HG03095 (cell line): ENCODE results near the gene KCNIP3.
"Not testable (repeated sequence)": the region's sequence is repeated elsewhere in the genome, so short reads cannot be mapped to it uniquely, and the experiment has no call there.

ENCODE experiments used
- ATAC-seq: cut with Tn5 transposase; IDR thresholded peaks from one replicate; pipeline ENCODE4 v1.9.1; 2021; ENCODE audit warnings: moderate library complexity; ENCODE audit not compliant: unreplicated experiment

Gene KCNIP3

DNA sequence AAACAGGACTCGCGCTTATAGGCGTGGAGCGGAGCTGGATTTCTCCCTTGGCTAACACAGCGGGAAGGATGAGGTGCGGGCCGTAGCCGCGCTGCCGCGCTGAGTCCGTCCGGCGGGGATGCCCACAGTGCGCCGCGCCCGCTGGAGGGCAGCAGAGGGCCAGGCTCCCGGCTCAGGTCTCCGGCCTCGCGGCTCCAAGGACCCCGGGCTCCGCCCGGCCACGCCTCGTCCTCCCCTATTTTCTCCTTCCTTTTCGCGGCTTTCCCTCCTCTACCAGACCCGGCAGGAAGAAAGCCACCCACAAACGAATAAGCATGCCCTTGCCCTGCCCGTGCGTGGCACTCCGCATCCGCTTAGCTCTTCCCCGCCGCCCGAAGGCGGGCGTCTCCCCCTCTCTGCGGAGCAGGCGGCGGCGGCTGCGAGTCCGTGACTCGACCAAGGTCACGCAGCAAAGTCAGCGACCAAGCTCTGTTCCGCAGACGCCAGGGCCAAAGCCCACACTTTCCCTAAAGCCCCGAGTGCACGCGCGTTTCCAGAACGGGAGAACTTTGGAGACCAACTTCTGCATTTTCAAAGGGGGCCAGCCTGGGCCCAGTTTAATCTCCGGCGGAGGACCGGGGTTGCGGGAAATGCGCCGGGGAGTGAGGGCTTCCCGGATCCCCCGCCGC is 48.5 kb downstream of the KCNIP3 start:
- peak; percentile 80 for ATAC-seq

DNA sequence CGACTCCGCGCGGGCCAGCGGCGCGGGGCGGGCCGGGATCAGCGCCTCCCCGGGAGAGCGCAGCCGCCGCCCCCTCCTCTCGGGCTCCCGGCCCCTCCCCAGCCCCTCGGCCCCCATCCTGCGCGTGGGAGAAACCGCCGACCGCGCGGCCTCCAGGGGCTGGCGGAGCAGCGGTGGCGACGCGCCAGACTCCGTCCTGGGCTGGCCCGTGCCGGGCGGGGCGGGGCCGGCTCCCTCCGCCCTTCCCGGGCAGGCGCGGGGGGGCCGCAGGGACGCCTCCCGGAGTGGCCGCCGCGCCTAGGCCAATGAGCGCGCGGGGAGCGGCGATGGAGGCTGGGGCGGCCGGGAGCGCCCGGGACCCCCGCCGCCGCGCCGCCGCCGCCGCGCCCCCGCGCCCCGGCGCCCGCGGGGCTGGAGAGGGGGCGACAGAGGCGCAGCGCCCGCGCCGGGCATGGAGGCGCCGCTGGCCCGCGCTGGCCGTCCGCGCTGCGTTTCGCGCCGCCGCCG is 49.1 kb downstream of the KCNIP3 start:
- ATAC-seq = no peak

DNA sequence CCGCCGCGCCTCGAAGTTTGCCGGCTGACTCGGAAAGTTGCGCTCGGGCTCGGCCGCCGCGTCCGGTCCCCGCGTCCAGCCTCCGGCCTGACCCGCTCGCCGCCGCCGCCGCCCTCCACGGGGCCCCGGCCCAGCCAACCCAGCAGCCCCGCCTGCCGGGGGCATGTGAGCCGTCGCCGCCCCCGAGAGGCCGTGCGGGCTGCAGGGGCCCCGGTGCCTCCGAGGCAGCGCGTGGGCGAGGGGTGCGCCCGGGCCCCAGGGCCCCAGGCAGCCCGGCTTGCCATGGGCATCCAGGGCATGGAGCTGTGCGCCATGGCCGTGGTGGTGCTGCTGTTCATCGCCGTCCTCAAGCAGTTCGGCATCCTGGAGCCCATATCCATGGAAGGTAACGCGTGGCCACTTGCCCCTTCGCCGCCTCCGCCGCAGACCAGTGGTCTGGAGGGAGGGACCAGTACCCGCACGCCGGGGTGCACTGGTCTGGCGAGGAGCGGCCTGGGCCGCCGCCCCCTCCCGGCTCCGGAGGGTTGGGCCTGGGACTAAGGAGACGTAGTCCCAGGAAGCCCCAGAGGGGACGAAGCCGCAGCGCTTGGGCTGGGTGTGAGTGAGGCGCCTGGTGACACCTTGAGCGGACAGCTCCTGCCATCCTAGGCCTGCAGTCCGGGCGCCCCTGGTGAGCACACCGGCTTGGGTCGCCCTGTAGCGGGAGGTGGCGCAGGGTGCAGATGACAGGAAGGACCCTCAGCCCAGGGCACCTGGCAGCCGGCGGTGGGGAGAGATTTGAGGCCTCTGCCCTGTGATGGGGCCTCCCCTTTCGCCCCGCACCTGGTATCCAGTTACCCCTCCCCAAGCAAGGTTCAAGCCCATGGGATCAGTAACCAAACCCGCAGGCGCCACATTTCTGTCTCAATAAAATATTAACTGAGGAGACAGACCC is 49.9 kb downstream of the KCNIP3 start:
- ATAC-seq = no peak

DNA sequence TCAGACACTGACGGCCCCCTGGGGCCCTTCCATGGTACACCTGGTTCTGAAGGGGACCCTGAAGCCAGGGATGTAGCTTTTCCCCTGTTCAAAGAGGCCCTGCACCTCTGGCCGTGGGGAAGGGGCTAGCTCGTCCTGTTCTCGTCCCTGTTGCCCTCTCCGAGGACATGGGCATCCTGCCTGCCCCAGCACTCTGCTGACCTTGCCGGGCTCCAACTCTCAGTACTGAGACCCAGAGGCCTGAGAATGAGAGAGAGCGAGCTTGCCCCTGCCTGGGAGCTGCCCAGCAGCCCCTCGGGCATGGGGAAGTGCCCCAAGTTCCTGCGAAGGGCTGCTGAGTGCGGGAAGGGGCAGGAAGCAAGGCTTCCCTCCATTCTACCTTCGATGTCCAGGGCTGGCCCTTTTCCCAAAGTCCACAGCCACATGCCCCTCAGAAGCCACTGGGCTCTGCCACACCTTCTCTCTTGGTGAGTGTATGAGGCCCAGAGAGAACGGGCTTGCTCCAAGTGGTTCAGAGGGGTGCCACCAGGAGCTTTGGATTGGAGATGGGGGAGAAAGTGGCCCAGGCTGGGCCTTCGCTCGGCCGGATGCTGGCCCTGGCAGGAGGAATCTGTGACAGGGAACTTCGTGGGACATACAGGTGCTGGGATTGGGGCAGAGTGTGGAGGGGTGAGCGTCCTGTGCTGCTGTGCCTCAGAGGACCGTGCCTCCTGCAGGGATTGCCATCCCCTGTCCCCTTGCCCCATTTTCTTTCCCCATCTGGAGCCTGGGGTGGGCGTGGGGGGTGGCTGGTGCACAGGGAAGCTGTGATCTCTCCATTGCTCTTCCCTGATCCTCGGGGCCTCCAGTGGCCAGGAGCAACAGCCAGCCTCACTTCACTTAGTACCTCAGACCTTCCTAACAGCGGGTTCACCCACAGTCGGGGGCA is 50.8 kb downstream of the KCNIP3 start:
- no peak for ATAC-seq

DNA sequence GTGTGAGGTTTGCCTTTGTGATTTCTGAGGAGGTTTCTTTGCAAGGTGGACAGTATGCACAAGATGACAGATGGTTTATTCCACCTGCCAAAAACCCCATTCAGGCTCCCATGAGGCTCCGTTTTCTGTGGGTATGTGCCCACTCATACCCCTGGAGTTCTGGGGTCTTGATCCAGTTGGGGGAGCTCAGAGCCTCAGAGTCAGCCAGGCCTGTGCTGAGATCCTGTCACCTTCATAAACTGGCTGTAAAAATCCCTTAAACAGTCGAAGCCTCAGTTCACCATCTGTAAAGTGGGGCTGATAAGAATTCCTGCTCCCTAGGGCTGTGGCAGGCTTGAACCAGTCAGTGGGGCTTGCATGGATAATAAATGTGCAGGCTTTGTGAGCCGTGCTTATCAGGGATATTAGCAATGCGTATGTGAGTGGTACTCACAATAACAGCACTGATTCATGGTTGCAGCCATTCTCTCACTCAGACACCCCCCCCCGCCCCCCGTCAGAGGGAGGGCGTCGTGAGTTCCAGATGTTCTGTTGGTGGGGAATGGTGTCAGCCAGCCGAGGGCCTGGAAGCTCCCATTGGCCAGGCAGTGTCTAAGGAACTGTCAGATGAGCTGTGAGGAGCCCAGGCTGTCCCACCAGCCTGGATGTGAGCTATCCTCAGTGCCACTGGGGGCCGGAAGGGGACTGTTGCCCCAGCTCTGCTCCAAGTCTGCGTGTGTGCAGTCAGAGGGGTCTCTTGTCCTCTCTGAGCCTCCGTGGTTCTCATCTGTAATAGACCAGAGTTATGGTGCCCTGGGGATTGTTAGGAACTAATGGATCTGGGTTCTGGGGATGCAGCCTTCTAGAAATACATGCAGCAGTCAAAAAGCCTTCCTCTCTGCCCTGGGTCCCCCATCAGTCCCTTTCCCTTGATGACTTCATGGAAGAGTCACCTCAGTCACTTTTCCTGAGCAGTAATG is 51.7 kb downstream of the KCNIP3 start:
- ATAC-seq = no peak

DNA sequence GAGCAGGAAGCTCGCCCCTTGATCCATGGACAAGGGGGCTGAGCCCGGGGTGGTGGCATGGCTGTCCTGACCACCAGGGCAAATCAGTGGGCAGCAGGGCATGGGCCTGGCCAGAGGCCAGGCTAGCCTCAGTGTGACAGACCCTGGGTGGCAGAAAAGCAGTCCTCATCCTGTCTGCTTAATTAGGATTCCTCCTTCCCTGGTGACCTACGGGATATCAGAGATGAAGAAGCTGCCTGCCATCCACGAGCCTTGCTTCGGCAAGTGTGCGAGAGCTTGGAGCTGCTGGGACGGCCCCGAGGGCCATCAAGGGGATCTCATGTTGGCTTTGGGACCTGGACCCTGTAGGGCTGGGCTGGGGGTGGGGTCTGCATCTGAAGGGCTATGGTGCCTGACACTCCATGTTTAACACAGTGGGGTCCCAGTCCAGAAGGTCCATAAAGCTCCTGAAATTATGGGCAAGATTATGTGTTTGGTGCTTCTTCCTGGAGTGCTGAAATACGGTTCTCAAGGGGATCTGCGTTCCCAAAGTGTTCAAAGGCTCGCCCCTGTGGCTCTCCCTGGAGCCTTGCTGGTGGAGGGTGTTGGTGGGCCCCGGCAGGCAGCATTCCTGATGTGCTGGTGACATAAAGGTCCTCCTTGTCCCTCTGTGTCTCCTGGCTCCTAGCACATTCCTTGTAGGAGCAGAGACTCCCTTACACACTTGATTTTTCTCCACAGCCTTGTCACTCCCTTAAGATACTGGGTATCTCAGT is 52.6 kb downstream of the KCNIP3 start:
- no peak for ATAC-seq

DNA sequence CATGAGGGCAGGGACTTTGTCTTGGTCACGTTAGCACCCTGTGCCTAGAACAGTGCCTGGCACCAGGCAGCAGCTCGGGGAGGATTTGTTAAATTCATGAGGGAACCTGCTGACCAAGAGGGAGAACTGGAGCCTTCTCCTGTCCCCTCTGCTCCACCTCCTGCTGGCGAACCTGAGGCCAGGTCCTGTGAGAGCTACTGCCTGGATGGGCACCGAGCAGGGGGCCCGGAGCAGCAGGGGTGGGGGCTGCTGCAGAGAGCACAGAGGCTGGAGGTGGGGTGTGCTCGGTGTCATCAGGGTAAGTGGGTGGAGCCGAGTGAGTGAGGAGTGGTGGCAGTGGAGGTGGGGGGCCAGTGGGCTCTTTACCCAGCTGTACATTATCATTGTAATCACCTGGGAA is 53.2 kb downstream of the KCNIP3 start:
- ATAC-seq = no peak

DNA sequence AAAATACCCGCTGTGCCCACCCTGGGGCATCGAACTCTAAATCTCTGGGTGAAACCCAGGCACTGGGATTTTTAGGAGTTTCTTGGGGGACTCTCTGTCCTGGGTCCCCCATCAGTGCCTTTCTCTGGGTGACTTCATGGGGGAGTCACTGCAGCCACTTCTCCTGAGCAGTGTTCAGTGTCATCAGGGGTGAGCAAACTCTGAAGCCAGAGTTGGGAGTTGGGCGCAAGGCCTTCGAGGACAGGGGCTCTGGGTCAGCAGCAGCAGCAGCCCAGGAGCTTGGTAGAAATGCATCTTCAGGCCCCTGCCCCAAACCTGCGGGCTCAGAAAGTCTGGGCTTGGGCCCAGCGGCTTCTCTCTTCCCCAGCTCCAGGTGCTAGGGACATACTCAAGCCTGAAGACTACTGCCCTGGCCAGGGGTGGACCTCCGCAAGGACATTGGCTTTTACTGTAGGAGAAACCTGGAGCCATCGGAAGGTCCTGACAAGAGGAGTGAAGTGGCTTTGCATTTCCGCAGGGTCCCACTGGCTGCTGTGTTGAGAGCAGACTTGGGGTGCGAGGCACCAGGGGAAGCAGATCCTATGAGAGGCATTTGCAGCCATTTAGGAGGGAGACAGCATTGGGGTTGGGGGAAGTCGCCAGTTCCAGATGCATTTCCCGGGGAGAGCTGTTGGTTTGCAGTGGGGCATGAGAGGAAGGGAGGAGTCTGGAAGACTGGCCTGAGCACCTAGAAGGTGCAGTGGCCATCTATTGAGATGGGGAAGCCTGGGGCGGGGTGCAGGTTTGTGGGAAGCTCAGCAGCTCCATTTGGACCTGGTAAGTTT is 53.8 kb downstream of the KCNIP3 start:
- no peak for ATAC-seq

DNA sequence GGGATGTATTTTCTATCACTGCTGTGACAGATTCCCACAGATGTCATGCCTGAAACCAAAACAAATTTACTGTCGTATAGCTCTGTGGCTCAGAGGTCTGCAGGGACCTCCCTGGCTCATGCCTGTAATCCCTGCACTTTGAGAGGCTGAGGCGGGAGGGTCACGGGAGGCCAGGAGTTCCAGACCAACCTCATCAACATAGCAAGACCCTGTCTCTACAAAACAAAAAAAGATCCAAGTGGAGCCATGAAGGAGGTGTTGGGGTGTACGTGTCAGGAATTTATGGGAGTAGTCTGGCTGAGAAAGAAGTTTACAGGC is 54.4 kb downstream of the KCNIP3 start:
- no peak for ATAC-seq

DNA sequence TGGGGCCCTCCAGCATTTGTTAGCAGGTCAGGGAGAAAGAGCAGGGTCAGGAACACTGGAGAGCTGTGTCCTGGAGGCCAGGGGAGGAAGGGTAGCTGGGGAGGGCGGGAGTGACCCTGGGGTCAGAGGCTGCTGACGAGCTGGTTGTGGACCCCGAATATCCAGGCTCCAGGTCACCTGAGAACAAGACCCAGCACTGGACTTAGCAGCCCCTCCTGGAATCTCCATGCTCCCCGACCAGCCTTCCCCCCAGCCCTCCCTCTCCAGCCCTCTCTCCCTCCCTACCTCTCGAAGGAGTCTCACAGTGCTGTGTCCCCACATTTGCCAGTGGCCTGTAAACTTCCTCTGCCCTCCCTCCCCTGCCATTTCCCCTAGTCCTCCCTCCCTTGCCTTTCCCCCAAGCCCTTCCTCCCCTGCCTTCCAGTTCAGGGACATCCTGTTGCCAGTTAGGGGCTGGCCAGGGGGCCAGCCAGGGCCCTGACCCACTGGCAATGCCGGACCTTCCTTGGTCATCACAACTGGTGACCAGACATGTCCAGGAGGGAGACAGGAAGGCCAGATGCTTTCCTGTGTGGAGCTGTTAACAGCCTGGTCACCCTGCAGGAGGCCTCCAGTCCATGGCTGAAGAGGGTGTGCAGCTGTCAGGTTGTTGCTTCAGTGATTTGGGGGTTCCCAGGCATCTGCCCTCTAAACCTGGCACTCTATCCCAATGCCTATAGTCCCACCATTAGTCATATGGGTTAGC is 55.3 kb downstream of the KCNIP3 start:
- ATAC-seq = no peak

DNA sequence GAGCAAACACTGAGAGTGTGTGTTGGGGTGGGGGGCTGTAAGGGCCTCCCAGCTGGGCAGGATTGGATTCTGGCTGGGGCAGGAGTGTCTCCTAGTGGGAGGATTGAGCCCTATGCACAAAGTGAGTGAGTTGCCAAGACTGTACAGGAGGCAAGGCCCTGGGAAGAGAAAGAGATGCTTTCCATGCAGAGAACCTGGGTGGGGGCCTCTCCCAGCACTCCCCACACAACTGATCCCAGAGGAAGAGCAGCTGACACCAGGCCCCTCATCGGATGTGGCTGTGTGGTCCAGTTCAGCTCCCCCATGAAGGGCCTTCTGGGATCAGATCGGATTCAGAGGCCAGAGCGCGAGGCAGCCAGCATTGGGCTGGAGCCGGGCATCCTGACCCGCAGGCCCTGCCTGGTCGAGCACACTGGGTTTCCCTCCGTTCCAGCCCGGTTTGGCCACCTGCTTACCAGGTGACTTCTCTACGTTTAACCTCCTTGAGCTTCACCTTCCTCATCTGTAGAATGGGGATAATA is 56.0 kb downstream of the KCNIP3 start:
- no peak for ATAC-seq

DNA sequence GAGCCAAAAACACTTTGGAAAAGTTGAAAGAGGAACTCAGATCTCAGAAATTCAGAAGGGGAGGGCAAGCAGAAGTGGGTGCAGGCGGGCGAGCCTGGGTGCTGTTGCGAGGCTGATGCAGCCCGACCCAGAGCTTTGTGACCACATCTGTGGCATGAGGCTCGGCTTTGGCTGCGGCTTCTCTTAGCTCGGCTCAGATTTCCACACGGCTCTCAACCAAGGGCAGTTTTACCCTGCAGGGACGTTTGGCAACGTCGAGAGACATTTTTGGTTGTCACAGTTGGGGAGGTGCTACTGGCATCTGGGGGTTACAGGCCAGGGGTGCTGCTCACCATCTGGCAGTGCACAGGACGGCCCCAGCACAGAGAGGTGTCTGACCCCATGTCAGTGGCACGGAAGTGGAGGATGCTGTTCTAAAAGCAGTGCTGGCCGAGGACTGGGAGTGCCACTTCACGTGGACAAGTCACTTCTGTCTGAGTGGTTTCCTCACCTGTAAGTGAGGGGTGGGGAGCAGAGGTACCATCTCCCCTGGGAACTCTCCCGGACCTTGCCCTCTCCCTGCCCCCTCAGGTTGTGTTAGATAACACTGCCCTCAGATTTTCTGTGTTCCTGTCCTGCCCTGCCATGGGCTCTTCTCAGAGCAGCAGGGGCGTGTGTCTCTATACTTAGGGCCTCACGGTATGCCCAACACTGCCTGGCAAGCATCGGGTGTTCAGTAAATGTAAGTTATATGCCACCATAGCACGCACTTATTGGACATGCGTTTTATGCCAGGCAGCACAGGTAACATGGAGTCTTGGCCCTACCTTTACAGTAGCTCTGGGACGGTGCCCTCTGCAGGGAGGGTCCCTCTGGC is 56.7 kb downstream of the KCNIP3 start:
- no peak for ATAC-seq

DNA sequence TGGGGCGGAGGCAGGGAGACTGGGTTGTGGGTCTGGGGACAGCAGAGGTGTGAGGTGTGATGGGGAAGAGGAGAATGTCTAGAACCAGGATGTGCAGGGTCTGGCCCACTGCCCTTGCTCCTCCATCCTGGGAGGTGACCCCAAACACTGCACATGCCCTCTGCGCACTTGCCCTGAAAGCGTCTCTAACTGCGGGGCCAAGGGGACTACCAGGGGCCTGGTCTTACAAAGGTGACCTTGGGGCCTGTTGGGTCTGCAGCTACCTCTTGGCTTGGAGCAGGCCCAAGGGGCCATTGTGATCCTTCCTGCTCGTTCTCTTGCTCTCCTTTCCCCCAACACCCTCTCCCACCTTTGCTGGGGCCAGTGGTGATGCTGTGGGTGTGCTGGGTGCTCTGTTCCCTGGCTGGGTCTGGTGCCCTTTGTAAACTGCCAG is 57.3 kb downstream of the KCNIP3 start:
- ATAC-seq = no peak

DNA sequence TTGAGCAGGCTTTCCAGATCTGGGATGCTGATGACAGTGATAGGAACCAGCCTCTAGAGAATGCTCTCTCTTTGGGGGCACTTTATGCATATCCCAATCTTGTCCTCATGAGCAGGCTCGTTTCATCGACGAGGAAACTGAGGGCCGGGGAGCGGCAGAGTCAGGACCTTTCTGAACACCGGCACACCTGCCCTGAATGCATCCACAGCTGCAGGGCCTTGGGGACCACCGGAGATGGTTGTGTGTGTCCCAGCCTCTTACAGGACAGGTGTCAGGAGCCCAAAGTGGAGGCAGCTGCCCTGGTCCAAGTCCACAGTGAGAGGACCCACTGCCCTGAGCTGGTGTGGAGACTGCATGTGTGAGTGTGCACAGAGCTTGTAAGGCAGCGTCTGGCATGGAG is 57.8 kb downstream of the KCNIP3 start:
- ATAC-seq = no peak

DNA sequence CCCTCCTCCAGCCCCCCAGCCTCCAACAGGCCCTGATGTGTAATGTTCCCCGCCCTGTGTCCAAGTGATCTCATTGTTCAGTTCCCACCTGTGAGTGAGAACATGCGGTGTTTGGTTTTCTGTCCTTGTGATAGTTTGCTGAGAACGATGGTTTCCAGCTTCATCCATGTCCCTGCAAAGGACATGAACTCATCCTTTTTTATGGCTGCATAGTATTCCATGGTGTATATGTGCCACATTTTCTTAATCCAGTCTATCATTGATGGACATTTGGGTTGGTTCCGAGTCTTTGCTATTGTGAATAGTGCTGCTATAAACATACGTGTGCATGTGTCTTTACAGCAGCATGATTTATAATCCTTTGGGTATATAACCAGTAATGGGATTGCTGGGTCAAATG is 58.3 kb downstream of the KCNIP3 start:
- ATAC-seq = not testable (repeated sequence)

DNA sequence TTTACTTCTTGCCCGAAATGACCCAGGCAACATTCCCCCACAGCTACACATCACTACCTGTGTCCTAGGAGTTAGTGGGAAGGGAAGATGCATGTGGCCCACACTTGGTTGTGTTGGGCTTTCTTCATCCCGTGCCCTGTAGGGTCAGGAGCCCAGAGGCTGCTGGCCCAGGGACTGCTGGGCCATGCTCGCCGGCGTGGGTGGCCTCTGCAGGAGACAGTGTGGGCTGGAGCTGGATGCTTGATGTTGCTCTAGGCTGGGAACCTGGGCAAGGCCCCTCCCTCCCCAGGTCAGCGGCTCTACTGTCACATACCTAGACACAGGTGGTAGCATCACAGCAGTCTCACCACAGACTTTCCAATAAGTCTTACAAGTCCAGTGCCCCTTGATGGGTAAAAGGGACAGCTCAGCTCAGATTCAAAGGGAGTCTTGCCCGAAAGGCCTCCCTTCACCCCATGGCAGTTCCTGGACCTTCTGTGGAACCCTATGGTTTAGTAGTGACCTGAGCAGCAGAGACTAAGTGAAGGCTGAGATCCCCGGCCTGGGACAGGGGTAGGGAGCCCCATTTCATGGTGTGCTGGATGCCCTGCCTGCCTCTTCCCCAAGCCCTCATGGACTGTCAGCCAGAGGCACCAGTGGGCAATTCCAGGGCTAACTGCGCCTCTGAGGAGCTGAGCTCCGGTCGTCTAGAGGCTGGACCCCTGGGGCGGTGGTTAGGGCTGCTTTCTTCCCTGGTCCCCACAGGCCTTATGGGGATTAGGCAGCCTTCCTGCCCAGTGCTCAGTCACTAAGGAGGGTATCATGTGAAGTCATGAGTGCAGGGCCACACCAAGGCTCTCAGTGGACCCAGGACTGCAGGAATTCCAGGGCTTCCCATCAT is 59.9 kb downstream of the KCNIP3 start:
- ATAC-seq = no peak
